Stomach smooth muscle (tissue), 2 donors: ENCODE measurements around the gene COA8.
A peak's percentile ranks its signal among the peaks of the same experiment; 100 is the strongest.

Experiments
- H3K27ac ChIP-seq: one replicate; pipeline ENCODE4 v1.7.0; 2013; ENCODE audit warnings: mild to moderate bottlenecking, low read length, inconsistent platforms
- H3K27me3 ChIP-seq, 2 donors: one replicate each; pipeline ENCODE4 v1.7.0; 2013; ENCODE audit warnings: low read length in 2 of 2; ENCODE audit not compliant: insufficient read depth in 2 of 2, control insufficient read depth in 1 of 2
- H3K36me3 ChIP-seq, 2 donors: one replicate each; pipeline ENCODE4 v1.7.0; 2013; ENCODE audit warnings: low read length in 2 of 2; ENCODE audit not compliant: control insufficient read depth in 2 of 2, insufficient read depth in 2 of 2
- H3K4me1 ChIP-seq: one replicate; pipeline ENCODE4 v1.7.0; 2013; ENCODE audit warnings: low read length; ENCODE audit not compliant: control insufficient read depth, insufficient read depth
- H3K4me3 ChIP-seq, 2 donors: one replicate each; pipeline ENCODE4 v1.7.0; 2013; ENCODE audit warnings: low read length in 2 of 2
- H3K9ac ChIP-seq, 2 donors: one replicate each; pipeline ENCODE4 v1.7.0; 2013; ENCODE audit warnings: low read length in 2 of 2, mild to moderate bottlenecking in 1 of 2
- H3K9me3 ChIP-seq, 2 donors: one replicate each; pipeline ENCODE4 v1.7.0; 2013; ENCODE audit warnings: low read length in 2 of 2; ENCODE audit not compliant: control insufficient read depth in 2 of 2
- donor health status: healthy.
- donor health status: Pancreatic carcinoma.

COA8 gene

GRCh38 chr14:103562429-103563225 is at the start of gene COA8, which contains the start of gene BAG5:
Gene COA8 (plus strand): TSS chr14:103562960. CDS start chr14:103563002, 42 bp downstream.
Gene BAG5 (minus strand): TSS chr14:103562657. CDS start chr14:103561164, 1,493 bp downstream.
- H3K27ac ChIP-seq = peak within 1 kb of the TSS; percentile 80
- H3K36me3 ChIP-seq = peaks cover 13 to 25% of the 10 kb centered on the region in 2 donors
- no peaks in the 10 kb centered on the region for H3K9me3 ChIP-seq
- H3K4me1 ChIP-seq = peaks cover 46% of the 10 kb centered on the region
- H3K9ac ChIP-seq = peak within 1 kb of the TSS; percentile 67 to 83
- H3K27me3 ChIP-seq = no peaks in the 10 kb centered on the region
- peak within 1 kb of the TSS; percentile 87 to 88 for H3K4me3 ChIP-seq

GRCh38 chr14:103514596-103515421 is 48.0 kb upstream of the COA8 start:
- Histone ChIP-seq H3K27ac (peak overlapping the region; percentile 31), H3K36me3 (peaks cover 10 to 11% of the 10 kb centered on the region in 2 donors), H3K27me3 (no peaks in the 10 kb centered on the region), H3K4me1 (peaks cover 41% of the 10 kb centered on the region), H3K4me3 (no peak overlapping the region), H3K9ac (no peak overlapping the region), H3K9me3 (no peaks in the 10 kb centered on the region)

GRCh38 chr14:103516426-103517173 is 46.2 kb upstream of the COA8 start:
- no peak overlapping the region for H3K9ac ChIP-seq
- no peaks in the 10 kb centered on the region for H3K9me3 ChIP-seq
- H3K36me3 ChIP-seq = peaks cover 6 to 11% of the 10 kb centered on the region in 2 donors
- no peak overlapping the region for H3K4me3 ChIP-seq
- no peaks in the 10 kb centered on the region for H3K27me3 ChIP-seq
- peaks cover 52% of the 10 kb centered on the region for H3K4me1 ChIP-seq
- peak overlapping the region; percentile 88 for H3K27ac ChIP-seq

GRCh38 chr14:103517174-103517566 is 45.6 kb upstream of the COA8 start:
- Histone ChIP-seq H3K9me3 (no peaks in the 10 kb centered on the region), H3K27ac (peak overlapping the region; percentile 88), H3K36me3 (peaks cover 6 to 11% of the 10 kb centered on the region in 2 donors), H3K9ac (no peak overlapping the region), H3K4me3 (no peak overlapping the region), H3K27me3 (no peaks in the 10 kb centered on the region), H3K4me1 (peaks cover 52% of the 10 kb centered on the region)

- Histone ChIP-seq H3K4me3 (peak overlapping the region in 1 of 2 donors; percentile 92), H3K9ac (peak overlapping the region in 1 of 2 donors; percentile 64), H3K27me3 (no peaks in the 10 kb centered on the region), H3K4me1 (peaks cover 47% of the 10 kb centered on the region), H3K36me3 (peaks cover 6 to 11% of the 10 kb centered on the region in 2 donors), H3K9me3 (no peaks in the 10 kb centered on the region), H3K27ac (peak overlapping the region; percentile 88)
Measured at GRCh38 chr14:103517721-103518421, 44.9 kb upstream of the COA8 start.

- Histone ChIP-seq H3K27ac (peak overlapping the region; percentile 88), H3K9me3 (no peaks in the 10 kb centered on the region), H3K36me3 (peaks cover 6 to 11% of the 10 kb centered on the region in 2 donors), H3K9ac (peak overlapping the region in 1 of 2 donors; percentile 64), H3K4me1 (peaks cover 46% of the 10 kb centered on the region), H3K27me3 (no peaks in the 10 kb centered on the region), H3K4me3 (peak overlapping the region in 1 of 2 donors; percentile 92)
Measured at GRCh38 chr14:103518422-103519042, 44.2 kb upstream of the COA8 start.

GRCh38 chr14:103519043-103519836 is 43.5 kb upstream of the COA8 start:
- H3K36me3 ChIP-seq = peaks cover 6 to 11% of the 10 kb centered on the region in 2 donors
- H3K9me3 ChIP-seq = no peaks in the 10 kb centered on the region
- peaks cover 40% of the 10 kb centered on the region for H3K4me1 ChIP-seq
- H3K27me3 ChIP-seq = no peaks in the 10 kb centered on the region
- peak overlapping the region; percentile 63 to 92 for H3K4me3 ChIP-seq
- peak overlapping the region; percentile 88 for H3K27ac ChIP-seq
- peak overlapping the region in 1 of 2 donors; percentile 29 for H3K9ac ChIP-seq

- H3K4me1 ChIP-seq = peaks cover 40% of the 10 kb centered on the region
- no peak overlapping the region for H3K9ac ChIP-seq
- no peaks in the 10 kb centered on the region for H3K9me3 ChIP-seq
- no peaks in the 10 kb centered on the region for H3K27me3 ChIP-seq
- H3K36me3 ChIP-seq = peaks cover 6 to 11% of the 10 kb centered on the region in 2 donors
- peak overlapping the region; percentile 63 to 92 for H3K4me3 ChIP-seq
- peak overlapping the region; percentile 88 for H3K27ac ChIP-seq
Measured at GRCh38 chr14:103519837-103520212, 42.9 kb upstream of the COA8 start.

- no peaks in the 10 kb centered on the region for H3K9me3 ChIP-seq
- peak overlapping the region; percentile 88 for H3K27ac ChIP-seq
- peaks cover 6 to 11% of the 10 kb centered on the region in 2 donors for H3K36me3 ChIP-seq
- no peaks in the 10 kb centered on the region for H3K27me3 ChIP-seq
- peak overlapping the region; percentile 63 to 92 for H3K4me3 ChIP-seq
- H3K9ac ChIP-seq = peak overlapping the region in 1 of 2 donors; percentile 13
- peaks cover 40% of the 10 kb centered on the region for H3K4me1 ChIP-seq
Measured at GRCh38 chr14:103520269-103520656, 42.5 kb upstream of the COA8 start.
